NCI-H2196 treated with DMSO at 0.1 percent for 48 hours (cell line): Measurements from ENCODE around the gene NPAS3.

Experiments
- DNase-seq: peaks from one replicate; lab custom pipeline; 2025; ENCODE audit not compliant: unreplicated experiment; lab: John Stamatoyannopoulos, UW

Gene NPAS3

GRCh38 chr14:33009673-33010072, 71.0 kb downstream of the NPAS3 start:
- no peak for DNase-seq

GRCh38 chr14:33010495-33010894, 71.8 kb downstream of the NPAS3 start:
- DNase-seq = no peak

GRCh38 chr14:33014710-33015109, 76.0 kb downstream of the NPAS3 start:
- no peak for DNase-seq

- DNase-seq = no peak
Measured at GRCh38 chr14:33016613-33017012, 77.9 kb downstream of the NPAS3 start.

- DNase-seq = no peak
Measured at GRCh38 chr14:33017016-33017415, 78.3 kb downstream of the NPAS3 start.

GRCh38 chr14:33019346-33019745, 80.7 kb downstream of the NPAS3 start:
- DNase-seq = no peak

GRCh38 chr14:33026850-33027430, 88.3 kb downstream of the NPAS3 start:
- no peak for DNase-seq

- no peak for DNase-seq
Measured at GRCh38 chr14:33029511-33029910, 90.8 kb downstream of the NPAS3 start.

GRCh38 chr14:33030386-33030785, 91.7 kb downstream of the NPAS3 start:
- DNase-seq = no peak

- DNase-seq = no peak
Measured at GRCh38 chr14:33035416-33036194, 96.9 kb downstream of the NPAS3 start.

- no peak for DNase-seq
Measured at GRCh38 chr14:33039311-33039710, 100.6 kb downstream of the NPAS3 start.

GRCh38 chr14:33040372-33041140, 101.9 kb downstream of the NPAS3 start:
- DNase-seq = no peak

- DNase-seq = no peak
Measured at GRCh38 chr14:33042591-33042990, 103.9 kb downstream of the NPAS3 start.

GRCh38 chr14:33045760-33046159, 107.1 kb downstream of the NPAS3 start:
- no peak for DNase-seq

GRCh38 chr14:33052943-33053342, 114.3 kb downstream of the NPAS3 start:
- DNase-seq = no peak

GRCh38 chr14:33056213-33056612, 117.5 kb downstream of the NPAS3 start:
- DNase-seq = no peak

GRCh38 chr14:33057585-33057984, 118.9 kb downstream of the NPAS3 start:
- DNase-seq = no peak

GRCh38 chr14:33061667-33062325, 123.1 kb downstream of the NPAS3 start:
- no peak for DNase-seq

- no peak for DNase-seq
Measured at GRCh38 chr14:33062476-33062875, 123.8 kb downstream of the NPAS3 start.

GRCh38 chr14:33062881-33063280, 124.2 kb downstream of the NPAS3 start:
- no peak for DNase-seq

GRCh38 chr14:33063521-33063920, 124.8 kb downstream of the NPAS3 start:
- no peak for DNase-seq
